ENCODE measurements around the gene EMX1. TPM values are rescaled to one million over a fixed set of nuclear protein-coding genes. Genes with fewer than 3 reads are reported as not detected.

EMX1 gene
- total RNA-seq, 1 donor from 2014 or later = not detected

DNA sequence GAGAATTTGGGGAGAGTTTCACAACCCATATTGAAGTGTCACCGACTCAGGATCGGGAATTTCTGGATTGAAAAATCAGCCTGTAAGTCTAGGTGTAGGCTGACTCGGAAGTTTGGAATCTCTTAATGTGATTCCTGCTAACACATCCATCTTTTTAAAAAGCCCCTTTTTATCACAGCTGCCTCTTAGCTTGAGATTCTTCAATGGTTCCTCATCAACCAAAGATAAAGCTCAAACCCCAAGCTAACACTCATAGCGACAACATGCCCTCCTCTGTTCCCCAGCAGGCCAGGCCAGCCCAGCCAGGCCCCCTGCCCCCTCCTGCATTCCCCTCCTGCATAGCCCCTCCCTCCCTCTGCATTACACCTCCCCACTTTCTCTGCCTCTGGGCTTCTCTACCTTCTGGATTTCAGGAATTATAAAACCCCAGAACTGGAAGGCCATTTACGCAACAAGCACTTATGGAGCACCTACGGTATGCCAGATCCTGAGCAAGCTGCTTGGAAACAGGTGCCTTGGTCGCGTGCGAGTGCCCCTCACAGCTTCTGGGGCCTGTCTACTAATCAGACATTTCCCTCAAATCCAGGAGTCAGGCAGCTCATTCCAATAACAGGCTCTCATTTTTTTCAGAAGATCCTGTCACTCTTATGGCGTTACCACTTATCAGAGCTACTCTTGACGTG lies 63.4 kb downstream of the EMX1 start:
- no peaks in the 10 kb centered on the region for H3K4me1 Mint-ChIP-seq (ENCODE audit: low read depth)
- H3K36me3 Mint-ChIP-seq (ENCODE audit: low read depth) = no peaks in the 10 kb centered on the region
- no peak overlapping the region for H3K4me3 Mint-ChIP-seq
- no peak for DNase-seq (ENCODE audit: low spot score)
- no peak overlapping the region for H3K27ac Mint-ChIP-seq
- H3K27me3 Mint-ChIP-seq (ENCODE audit: insufficient read depth) = peaks cover 3% of the 10 kb centered on the region
- no peaks in the 10 kb centered on the region for H3K9me3 Mint-ChIP-seq
- intact Hi-C loops (cut with micrococcal nuclease) = no loop called here

DNA sequence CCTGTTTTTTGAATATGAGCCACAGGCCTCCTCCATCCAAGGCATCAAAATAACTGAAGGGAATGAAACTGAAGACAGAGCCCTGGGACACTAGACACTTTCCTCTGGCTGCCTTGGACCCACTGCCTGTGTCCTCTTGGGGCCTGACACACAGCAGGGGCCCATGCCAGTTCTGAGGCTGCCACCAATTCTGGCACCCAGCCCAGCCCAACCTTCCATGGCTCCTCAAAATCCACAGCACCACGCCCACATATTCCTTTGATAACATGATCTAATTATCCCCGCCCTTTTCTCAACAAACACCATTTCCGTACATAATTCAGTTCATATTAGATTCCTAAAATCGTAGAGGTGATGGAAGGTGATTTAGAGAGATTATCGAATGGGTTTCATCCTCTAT lies 64.2 kb downstream of the EMX1 start:
- no peak overlapping the region for H3K27ac Mint-ChIP-seq
- intact Hi-C loops (cut with micrococcal nuclease) = no loop called here
- no peak for DNase-seq (ENCODE audit: low spot score)
- no peaks in the 10 kb centered on the region for H3K36me3 Mint-ChIP-seq (ENCODE audit: low read depth)
- no peaks in the 10 kb centered on the region for H3K9me3 Mint-ChIP-seq
- H3K4me3 Mint-ChIP-seq = no peak overlapping the region
- peaks cover 3% of the 10 kb centered on the region for H3K27me3 Mint-ChIP-seq (ENCODE audit: insufficient read depth)
- H3K4me1 Mint-ChIP-seq (ENCODE audit: low read depth) = no peaks in the 10 kb centered on the region

DNA sequence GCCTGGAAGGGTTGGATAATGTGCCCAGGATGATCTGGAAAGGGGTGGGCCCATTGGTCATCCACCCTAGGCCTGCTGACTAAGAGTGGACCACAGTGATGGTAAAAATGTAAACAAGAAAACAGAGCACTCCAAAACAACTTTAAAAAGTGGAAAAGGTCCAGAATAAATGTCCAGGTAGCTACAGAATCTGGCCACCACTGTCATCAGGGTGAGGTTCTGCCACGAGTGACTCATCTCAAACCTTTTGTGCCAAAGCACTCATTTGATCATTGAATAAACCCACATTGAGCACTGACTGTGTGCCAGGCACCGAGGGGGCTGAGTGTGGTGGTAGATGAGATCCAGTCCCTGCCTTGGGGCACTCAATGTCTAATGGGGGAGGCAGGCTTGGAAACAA lies 64.9 kb downstream of the EMX1 start:
- H3K27me3 Mint-ChIP-seq (ENCODE audit: insufficient read depth) = peaks cover 3% of the 10 kb centered on the region

DNA sequence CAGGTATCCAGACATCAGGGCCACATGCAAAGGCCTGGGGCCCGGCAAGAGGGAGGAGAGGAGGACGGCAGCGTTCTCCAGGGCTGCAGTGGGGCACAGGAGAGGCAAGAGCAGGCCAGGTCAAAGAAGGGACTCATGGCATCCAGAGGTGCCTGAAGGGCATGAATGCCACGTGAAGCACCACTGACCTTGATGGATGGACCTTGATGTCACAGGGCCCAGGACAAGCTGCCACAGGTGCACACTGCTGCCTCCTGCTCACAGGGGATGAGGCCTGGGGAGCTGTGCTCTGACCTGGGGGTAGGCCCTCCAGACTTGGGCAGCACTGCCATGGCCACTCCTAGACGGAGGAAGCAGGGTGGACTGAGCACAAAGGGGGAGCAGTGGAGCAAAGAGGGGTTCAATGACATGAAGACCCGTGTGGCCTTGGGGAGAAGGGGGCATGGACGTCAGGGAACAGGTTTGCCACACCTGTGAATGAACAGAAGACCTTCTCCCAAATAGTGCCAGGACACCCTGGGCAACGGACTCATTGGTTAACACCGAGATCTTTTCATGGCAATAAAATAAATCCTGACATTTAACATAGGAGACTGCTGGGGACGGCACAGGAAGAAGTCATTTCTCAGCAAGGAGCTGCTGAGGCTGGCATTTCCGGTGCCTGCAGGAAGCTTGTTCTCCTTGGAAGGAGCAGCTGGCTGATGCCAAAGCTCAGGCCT lies 65.6 kb downstream of the EMX1 start:
- no peak for DNase-seq (ENCODE audit: low spot score)
- Mint-ChIP-seq H3K4me3 (no peak overlapping the region), H3K27ac (no peak overlapping the region), H3K36me3 (ENCODE audit: low read depth) (no peaks in the 10 kb centered on the region), H3K4me1 (ENCODE audit: low read depth) (no peaks in the 10 kb centered on the region), H3K27me3 (ENCODE audit: insufficient read depth) (peaks cover 3% of the 10 kb centered on the region), H3K9me3 (no peaks in the 10 kb centered on the region)
- intact Hi-C loops (cut with micrococcal nuclease) = no loop called here

More for the DNA sequence above, 64.9 kb downstream of the EMX1 start:
- Mint-ChIP-seq H3K27ac (no peak overlapping the region), H3K36me3 (ENCODE audit: low read depth) (no peaks in the 10 kb centered on the region), H3K9me3 (no peaks in the 10 kb centered on the region), H3K4me1 (ENCODE audit: low read depth) (no peaks in the 10 kb centered on the region), H3K4me3 (no peak overlapping the region)
- no peak for DNase-seq (ENCODE audit: low spot score)
- intact Hi-C loops (cut with micrococcal nuclease) = no loop called here

DNA sequence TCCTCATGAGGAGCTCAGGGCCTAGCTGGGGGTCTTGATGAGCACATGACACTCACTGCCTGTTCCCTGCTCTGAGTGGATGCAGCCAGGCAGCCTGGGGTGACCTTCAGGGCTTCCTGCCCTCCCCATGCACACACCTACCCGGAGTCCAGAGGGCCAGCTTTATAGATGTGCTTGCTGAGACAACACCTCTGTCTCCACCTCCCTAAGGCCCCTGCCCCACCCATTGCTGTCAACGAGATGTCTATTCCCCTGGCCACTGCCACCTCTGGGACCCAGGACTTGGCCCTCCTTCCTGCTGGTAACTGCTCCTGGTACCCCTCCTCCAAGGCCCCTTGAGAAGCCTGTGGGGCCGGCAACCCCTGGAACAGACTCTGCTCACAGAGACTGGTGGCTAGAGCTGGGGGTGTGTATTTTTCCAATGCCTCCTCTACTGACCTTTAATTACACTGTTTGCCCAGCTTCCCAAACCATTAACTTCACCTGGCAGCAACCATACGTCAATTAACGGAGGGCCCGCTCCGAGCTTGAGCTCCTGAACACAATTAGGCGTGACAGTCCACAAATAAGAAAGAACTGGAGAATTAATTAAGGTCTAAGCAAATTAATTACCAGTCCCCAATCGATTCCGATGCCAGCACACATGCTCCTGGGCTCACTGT lies 66.3 kb downstream of the EMX1 start:
- Mint-ChIP-seq H3K27ac (no peak overlapping the region), H3K36me3 (ENCODE audit: low read depth) (no peaks in the 10 kb centered on the region), H3K9me3 (no peaks in the 10 kb centered on the region)

DNA sequence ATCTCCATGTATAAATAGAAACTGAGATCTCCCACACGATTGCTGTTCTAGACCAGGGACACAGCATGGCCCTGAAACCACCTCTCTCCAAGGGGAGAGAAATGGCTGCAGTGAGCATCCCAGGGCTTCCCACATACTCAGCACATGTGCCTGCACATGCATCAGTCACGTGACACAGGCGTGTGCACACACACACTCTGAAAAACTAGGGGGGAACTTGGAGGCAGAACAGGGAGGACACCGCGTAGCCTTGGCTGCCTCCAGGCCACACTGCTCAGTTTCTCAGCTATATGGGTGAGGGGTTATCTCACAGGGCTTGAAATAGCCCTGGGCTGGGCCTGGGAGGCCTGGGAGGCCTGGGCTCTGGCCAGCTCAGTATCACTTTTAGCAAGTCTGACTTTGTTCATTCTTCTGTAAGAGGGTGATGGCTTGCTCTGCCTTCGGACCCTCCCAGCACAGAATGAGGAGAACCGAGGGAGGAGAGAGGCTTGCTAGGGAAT lies 66.9 kb downstream of the EMX1 start:
- H3K9me3 Mint-ChIP-seq = no peaks in the 10 kb centered on the region
- H3K36me3 Mint-ChIP-seq (ENCODE audit: low read depth) = no peaks in the 10 kb centered on the region
- H3K27ac Mint-ChIP-seq = no peak overlapping the region
- no peak overlapping the region for H3K4me3 Mint-ChIP-seq
- DNase-seq (ENCODE audit: low spot score) = no peak
- intact Hi-C loops (cut with micrococcal nuclease) = no loop called here
- H3K4me1 Mint-ChIP-seq (ENCODE audit: low read depth) = no peaks in the 10 kb centered on the region
- peaks cover 3% of the 10 kb centered on the region for H3K27me3 Mint-ChIP-seq (ENCODE audit: insufficient read depth)

More for the DNA sequence above, 66.3 kb downstream of the EMX1 start:
- Mint-ChIP-seq H3K4me1 (ENCODE audit: low read depth) (no peaks in the 10 kb centered on the region), H3K4me3 (no peak overlapping the region), H3K27me3 (ENCODE audit: insufficient read depth) (peaks cover 3% of the 10 kb centered on the region)
- intact Hi-C loops (cut with micrococcal nuclease) = no loop called here
- DNase-seq (ENCODE audit: low spot score) = no peak

Other genes starting within 250 kb of the EMX1 start
- 6.8 and 7.7 TPM in 2 replicates for gene EXOC6B, start 91.5 kb upstream of the EMX1 start, total RNA-seq
- gene SPR, start 30.1 kb upstream of the EMX1 start, total RNA-seq = 10.9 and 11.2 TPM in 2 replicates
- gene SFXN5, start 154.2 kb downstream of the EMX1 start, total RNA-seq = 9.5 and 12.0 TPM in 2 replicates
- gene RAB11FIP5, start 195.4 kb downstream of the EMX1 start, total RNA-seq = 12.1 and 12.9 TPM in 2 replicates

Measured in activated T-helper 1 cell treated with anti-CD3 and anti-CD28 coated beads, Interleukin-12 subunit alpha, Interleukin-12 subunit beta, Interleukin-2, Interleukin-4 antibody, amounts not matched to agents 30 ng/mL and 10 ng/mL and 1 ng/mL, durations not matched to agents 14 hours and 24 hours and 36 hours (primary cell).